Measurements from ENCODE around the gene PPP3R2.

PPP3R2 gene

GRCh38 chr9:101574731-101575333 is 19.9 kb downstream of the PPP3R2 start:
- TF ChIP-seq POLR2A (IDR thresholded peaks at IDR 0.05; ENCODE audit: extremely low read depth, insufficient read length) (no peak), MYC (IDR thresholded peaks at IDR 0.05; ENCODE audit: low read depth, low read length) (no peak)
- TF ChIP-seq, protein P1, sequence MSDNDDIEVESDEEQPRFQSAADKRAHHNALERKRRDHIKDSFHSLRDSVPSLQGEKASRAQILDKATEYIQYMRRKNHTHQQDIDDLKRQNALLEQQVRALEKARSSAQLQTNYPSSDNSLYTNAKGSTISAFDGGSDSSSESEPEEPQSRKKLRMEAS (IDR thresholded peaks at IDR 0.05; ENCODE audit: low read depth, low read length), result no peak
- TF ChIP-seq, protein P2, sequence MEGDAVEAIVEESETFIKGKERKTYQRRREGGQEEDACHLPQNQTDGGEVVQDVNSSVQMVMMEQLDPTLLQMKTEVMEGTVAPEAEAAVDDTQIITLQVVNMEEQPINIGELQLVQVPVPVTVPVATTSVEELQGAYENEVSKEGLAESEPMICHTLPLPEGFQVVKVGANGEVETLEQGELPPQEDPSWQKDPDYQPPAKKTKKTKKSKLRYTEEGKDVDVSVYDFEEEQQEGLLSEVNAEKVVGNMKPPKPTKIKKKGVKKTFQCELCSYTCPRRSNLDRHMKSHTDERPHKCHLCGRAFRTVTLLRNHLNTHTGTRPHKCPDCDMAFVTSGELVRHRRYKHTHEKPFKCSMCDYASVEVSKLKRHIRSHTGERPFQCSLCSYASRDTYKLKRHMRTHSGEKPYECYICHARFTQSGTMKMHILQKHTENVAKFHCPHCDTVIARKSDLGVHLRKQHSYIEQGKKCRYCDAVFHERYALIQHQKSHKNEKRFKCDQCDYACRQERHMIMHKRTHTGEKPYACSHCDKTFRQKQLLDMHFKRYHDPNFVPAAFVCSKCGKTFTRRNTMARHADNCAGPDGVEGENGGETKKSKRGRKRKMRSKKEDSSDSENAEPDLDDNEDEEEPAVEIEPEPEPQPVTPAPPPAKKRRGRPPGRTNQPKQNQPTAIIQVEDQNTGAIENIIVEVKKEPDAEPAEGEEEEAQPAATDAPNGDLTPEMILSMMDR (IDR thresholded peaks at IDR 0.05; ENCODE audit: low read depth, low read length), result no peak
- H3K4me3 ChIP-seq (ENCODE audit: low read depth, low read length), result no peak overlapping the region

DNA sequence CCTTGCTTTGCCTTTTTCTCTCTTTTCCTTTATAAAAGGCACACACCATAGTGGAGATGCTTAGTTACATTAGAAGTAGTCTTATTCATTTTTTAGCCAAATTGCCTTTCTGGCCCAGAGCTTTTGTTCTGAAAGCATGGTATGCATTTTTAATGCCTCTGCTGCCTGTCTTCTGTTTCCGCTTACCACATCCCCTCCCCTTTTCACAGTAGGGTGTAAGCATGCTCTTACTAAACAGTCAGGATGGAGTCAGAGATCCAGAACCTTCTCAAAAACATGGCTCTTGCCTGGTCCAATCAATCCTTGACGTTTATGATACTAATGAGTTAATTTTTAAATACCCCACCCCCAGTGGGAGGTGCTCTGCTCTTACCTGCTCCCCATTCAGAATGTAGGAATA is 22.5 kb downstream of the PPP3R2 start:
- no peak for DNase-seq (ENCODE audit: low read depth)
- TF ChIP-seq, protein P1 (IDR thresholded peaks at IDR 0.05; ENCODE audit: low read depth, low read length), result no peak
- TF ChIP-seq MYC (IDR thresholded peaks at IDR 0.05; ENCODE audit: low read depth, low read length) (no peak), POLR2A (IDR thresholded peaks at IDR 0.05; ENCODE audit: extremely low read depth, insufficient read length) (no peak)
- TF ChIP-seq, protein P2 (IDR thresholded peaks at IDR 0.05; ENCODE audit: low read depth, low read length), result no peak
- H3K4me3 ChIP-seq (ENCODE audit: low read depth, low read length), result no peak overlapping the region

More at GRCh38 chr9:101574731-101575333, 19.9 kb downstream of the PPP3R2 start:
- no peak for DNase-seq (ENCODE audit: low read depth)

DNA sequence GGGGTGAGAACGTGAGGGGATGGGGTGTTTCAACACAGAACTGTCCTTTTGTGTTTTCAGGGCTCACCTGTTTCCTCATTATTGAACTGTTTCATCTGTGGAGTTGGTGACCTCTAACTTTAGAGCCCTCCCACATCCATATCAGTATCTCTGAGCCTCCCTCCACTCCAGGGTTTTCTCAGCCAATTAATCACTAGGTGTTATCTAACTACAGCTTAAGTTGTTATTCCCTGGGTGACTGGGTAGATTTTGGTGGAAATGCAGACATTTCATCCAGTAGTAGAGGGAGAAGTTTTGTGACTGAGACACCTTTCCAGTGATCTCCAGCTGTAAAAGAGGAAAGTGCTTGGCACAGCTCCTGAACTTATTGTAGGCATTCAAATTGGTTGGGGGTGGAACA is 23.7 kb downstream of the PPP3R2 start:
- H3K4me3 ChIP-seq (ENCODE audit: low read depth, low read length), result no peak overlapping the region
- no peak for TF ChIP-seq POLR2A (IDR thresholded peaks at IDR 0.05; ENCODE audit: extremely low read depth, insufficient read length)
- TF ChIP-seq, protein P2 (IDR thresholded peaks at IDR 0.05; ENCODE audit: low read depth, low read length), result no peak
- TF ChIP-seq MYC (IDR thresholded peaks at IDR 0.05; ENCODE audit: low read depth, low read length), result no peak
- TF ChIP-seq, protein P1 (IDR thresholded peaks at IDR 0.05; ENCODE audit: low read depth, low read length), result no peak
- no peak for DNase-seq (ENCODE audit: low read depth)

- no peak overlapping the region for H3K4me3 ChIP-seq (ENCODE audit: low read depth, low read length)
- DNase-seq (ENCODE audit: low read depth), result no peak
- TF ChIP-seq POLR2A (IDR thresholded peaks at IDR 0.05; ENCODE audit: extremely low read depth, insufficient read length) (no peak), MYC (IDR thresholded peaks at IDR 0.05; ENCODE audit: low read depth, low read length) (no peak)
- TF ChIP-seq, protein P1 (IDR thresholded peaks at IDR 0.05; ENCODE audit: low read depth, low read length), result no peak
- TF ChIP-seq, protein P2 (IDR thresholded peaks at IDR 0.05; ENCODE audit: low read depth, low read length), result no peak
Measured at GRCh38 chr9:101569741-101570501, 24.8 kb downstream of the PPP3R2 start.

DNA sequence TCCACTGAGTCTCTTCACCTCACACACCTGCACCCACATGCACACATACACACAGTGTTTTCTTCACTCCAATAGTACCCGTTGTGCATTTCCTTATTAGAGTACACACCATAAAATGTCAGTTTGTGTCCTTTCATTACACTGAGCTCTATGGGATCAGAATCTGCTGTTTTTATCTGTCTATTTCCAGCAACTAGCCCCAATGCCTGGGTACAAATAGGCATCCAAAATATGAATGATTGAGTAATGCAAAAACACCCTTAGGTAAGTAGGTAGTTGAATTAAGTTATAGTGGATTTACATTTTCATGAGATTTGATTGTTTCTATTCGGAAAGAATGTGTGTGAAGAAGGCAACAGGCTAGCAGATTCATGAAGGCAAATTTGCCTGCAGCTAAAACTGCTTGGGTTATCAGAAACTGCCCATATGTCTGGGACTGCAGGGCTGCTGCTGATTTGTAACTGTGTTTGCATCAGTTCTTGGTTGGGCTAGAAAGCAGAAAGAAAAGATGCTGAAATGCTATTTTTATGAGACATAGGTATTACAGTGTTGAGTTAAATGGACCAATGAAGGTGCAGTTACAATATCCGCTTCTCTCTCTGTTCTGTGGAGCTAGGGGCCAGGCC is 26.9 kb downstream of the PPP3R2 start:
- TF ChIP-seq, protein P1 (IDR thresholded peaks at IDR 0.05; ENCODE audit: low read depth, low read length), result no peak
- no peak for TF ChIP-seq POLR2A (IDR thresholded peaks at IDR 0.05; ENCODE audit: extremely low read depth, insufficient read length)
- TF ChIP-seq, protein P2 (IDR thresholded peaks at IDR 0.05; ENCODE audit: low read depth, low read length), result no peak
- TF ChIP-seq MYC (IDR thresholded peaks at IDR 0.05; ENCODE audit: low read depth, low read length), result no peak
- DNase-seq (ENCODE audit: low read depth), result no peak
- no peak overlapping the region for H3K4me3 ChIP-seq (ENCODE audit: low read depth, low read length)
